GM12873 (cell line): Measurements from ENCODE around the gene DMXL1.

Experiments
- TF ChIP-seq, protein P1 (sequence below): IDR thresholded peaks from 2 replicates; pipeline ENCODE4 v1.5.1; 2012; ENCODE audit warnings: low read depth, mild to moderate bottlenecking, moderate library complexity, low read length, control low read depth; ENCODE audit not compliant: insufficient read depth; ENCODE audit errors: missing control alignments

Gene DMXL1

DNA sequence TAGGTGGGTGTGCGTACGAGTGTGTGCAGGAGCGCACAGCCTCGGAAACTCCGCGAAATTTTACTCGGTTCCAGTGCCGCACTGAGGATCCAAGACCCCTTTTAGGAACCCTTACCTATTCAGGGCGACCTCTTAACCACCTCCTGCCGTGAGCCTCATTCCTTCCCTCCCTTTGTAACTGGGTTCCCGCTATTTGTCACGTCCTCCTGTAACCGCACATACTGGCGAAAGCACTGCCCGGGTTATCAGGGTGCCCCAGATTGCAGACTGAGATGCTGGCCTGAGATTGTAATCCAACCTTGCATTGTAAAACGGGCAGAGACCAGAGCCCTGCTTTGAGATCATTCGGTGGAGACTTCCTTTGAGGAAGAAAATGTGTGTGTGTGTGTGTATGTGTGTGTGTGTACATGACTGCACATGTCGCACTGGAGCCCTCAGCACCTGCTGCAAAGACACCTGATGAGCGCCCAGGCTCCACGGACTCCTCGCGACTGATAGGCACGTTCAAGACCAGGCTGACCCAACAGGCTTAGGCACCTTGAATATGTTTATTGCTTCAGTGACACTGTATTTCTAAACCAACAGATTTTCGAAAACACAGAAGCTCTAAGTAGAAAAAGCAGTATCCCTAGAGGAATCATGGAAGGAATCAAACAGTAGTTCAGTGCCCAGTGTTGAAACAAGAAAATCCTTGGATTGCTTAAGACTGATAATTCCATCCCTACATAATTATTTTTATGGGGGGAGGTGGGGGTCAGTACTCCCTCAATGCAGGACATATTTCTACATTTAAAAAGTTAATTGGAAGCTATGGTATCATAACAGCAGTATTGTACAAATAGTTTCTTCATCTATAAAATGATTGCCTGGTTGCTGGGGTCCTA is 198.4 kb downstream of the DMXL1 start:
- TF ChIP-seq, protein P1, sequence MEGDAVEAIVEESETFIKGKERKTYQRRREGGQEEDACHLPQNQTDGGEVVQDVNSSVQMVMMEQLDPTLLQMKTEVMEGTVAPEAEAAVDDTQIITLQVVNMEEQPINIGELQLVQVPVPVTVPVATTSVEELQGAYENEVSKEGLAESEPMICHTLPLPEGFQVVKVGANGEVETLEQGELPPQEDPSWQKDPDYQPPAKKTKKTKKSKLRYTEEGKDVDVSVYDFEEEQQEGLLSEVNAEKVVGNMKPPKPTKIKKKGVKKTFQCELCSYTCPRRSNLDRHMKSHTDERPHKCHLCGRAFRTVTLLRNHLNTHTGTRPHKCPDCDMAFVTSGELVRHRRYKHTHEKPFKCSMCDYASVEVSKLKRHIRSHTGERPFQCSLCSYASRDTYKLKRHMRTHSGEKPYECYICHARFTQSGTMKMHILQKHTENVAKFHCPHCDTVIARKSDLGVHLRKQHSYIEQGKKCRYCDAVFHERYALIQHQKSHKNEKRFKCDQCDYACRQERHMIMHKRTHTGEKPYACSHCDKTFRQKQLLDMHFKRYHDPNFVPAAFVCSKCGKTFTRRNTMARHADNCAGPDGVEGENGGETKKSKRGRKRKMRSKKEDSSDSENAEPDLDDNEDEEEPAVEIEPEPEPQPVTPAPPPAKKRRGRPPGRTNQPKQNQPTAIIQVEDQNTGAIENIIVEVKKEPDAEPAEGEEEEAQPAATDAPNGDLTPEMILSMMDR, result no peak

DNA sequence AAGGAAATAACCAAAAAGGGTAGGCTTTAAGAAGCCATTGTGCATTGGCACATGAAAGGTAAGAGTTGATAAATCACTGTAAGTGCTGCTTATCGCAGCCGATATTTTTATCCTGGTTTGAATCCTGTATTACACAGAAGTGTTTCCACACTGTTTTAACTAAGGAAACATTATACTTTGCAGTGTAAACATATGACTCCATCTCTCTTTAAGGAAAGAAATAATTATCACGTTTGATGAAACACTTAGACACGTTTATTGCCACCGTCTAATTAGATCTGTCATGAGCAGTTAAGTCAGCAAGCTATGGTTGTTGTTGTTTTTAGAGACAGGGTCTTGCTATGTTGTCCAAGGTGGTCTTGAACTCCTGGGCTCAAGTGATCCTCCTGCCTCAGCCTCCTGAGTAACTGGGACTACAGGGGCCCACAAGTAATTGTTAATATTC is 199.3 kb downstream of the DMXL1 start:
- TF ChIP-seq, protein P1, result no peak

DNA sequence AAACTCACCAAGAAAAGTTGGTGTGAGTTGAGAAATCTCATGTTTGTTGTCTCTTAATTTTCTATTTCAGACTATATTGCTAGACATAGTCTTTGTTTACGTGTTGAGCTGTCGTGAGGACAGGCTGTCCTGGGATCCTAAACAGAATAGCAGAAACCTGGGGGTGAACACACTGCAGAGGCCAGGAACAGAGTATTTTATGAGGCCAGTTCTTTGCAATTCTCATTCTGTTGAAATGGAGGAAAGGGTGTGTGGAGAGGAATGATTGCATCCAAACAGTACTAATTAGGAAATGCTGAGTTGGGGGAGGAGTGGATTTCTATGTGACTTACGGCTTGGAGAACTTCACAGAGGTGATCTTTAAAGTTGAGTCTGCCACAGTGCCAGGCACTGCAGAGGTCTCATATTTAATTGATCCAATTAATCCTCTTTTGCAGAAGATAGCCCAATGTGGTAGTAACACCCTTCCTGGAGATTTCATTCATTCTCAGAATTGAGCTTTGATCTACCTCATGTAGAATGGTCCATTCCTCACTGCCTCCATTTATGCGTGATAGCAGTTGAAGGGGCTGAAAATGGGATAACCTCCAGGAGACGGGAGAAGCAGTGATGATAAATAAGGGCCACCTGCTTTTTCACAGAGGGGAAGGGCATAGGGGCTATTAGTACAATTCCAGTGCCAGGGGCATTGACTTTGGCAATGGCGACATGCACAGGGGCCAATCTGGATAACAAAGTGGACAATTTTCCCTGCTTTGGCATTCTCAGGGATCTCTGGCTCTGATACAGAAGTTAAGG is 200.3 kb downstream of the DMXL1 start:
- TF ChIP-seq, protein P1, result no peak

DNA sequence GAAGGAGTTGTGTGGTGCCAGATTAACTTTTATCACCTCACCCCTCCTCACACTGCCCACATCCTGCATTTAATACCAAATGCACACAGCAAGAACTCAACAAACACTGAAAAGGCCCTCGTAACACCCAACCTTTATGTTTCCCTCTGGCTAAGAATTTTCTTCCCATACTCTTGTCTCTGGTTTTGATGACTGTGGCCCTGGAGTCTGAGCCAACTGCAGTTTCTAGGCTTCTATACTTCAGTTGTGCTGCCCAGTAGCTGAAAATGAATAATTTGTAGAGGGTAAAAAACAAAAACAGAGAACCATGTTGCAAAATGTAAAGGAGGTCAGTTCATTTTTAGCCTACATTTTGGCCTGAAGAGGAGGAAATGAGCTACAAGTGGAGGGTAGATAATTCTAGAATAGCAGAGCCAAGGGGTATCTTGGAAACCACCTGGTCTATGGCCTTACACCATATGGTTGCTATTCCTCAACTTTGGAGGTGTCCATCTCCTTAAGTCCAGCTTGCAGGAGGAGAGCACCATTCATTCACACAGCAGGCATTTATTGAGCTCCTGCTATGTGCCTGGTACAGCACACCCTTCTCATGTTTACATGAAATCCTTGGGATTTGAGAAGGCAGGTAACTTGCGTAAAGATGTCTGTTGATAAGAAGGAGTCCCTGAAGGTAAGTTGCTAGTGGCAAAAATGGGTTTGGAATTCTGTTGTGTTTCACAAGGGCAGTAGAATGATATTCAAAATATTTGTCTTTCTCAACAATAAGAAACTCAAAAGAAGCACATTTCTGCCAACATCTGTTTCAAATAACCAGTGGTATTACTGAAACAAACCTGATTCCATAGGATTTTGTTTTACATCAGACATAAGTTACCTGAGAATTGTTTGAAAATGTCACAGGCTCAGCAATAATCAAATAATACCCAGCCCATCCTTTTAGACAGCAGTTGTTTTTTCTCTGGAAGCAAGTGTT is 201.2 kb downstream of the DMXL1 start:
- TF ChIP-seq, protein P1, result no peak

DNA sequence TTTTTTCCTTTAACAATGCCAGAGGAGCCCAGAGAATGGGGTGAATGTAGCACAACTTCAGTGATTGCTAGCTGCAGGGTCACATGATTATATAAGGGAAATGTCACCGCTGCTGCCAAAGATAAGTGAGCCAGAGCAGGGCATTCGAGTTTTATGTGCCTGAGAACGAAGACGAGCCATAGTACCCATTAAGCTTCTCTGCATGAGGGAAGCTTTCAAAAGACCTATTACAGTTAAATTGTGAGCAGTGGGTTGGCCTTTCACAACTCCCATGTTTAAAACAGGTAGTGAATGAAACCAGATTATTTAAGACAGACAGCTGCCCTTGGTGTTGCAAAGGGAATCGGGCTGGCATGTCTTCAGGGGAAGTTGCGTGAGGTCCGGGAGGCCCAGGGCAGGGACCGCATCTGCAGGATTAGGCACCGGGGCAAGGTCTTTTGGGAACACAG is 202.5 kb downstream of the DMXL1 start:
- TF ChIP-seq, protein P1, result no peak

DNA sequence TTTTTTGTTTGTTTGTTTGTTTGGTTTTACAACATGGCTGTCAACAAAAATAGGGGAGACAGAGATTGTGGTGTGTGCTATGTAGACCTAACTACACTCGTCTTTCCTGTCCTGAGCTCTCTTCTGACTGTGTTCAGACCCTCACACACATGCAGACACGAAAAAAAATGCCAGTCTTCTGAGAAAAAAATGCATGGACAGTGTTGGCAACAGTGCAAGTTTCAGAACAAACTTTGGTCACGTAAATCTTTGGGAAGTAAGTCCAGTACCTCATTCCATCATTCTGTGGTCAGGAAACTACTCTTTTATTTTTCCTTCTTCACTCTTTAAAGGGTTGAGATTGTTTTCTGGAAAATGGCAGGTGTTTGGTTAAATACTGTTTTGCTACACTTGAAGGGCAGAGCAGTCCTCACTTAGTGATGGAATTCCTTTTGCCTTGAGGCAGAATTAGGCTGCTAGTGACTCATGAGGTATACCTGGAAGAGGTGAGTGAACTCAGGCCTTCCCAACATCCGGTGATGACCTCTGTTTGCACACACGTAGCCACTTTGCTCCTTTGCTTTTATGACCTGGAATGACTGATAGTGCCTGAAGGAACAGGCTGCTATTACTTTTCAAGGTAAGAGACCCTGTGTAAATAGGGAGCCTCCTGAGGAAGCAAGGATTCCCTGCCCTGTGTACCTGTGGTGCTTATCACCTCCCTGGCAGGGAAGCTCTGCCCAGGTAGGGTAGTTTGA is 203.3 kb downstream of the DMXL1 start:
- TF ChIP-seq, protein P1, result no peak
